Measurements from ENCODE around the gene SRSF6. TPM values are rescaled to one million over a fixed set of nuclear protein-coding genes. Genes with fewer than 3 reads are reported as not detected.

SRSF6 gene
- total and polyA plus RNA-seq, 2 experiments from 2014 or later = 31.0 to 90.7 TPM

- Histone ChIP-seq H3K9me3 (ENCODE audit: low read depth) (no peaks in the 10 kb centered on the region), H4K20me1 (ENCODE audit: insufficient read depth, poor library complexity, severe bottlenecking) (no peaks in the 10 kb centered on the region), H3K27me3 (peaks cover under 1% of the 10 kb centered on the region), H3K36me3 (replicated peaks; ENCODE audit: insufficient read depth, low read depth) (no peaks in the 10 kb centered on the region), H3K9me2 (replicated peaks; ENCODE audit: insufficient read depth) (no peaks in the 10 kb centered on the region), H3K4me3 (no peak overlapping the region), H3K27ac (no peak overlapping the region), H3K79me2 (no peaks in the 10 kb centered on the region), H3K4me1 (ENCODE audit: insufficient read depth) (peaks cover 5% of the 10 kb centered on the region), H3K4me2 (no peak overlapping the region), H2AFZ (no peak overlapping the region)
- WGBS (ENCODE audit: low lambda C conversion rate, missing lambda C conversion rate) = 94% methylated on average over 1 of the region's 1 CpG
- TF ChIP-seq EZH2phosphoT487 (IDR thresholded peaks at IDR 0.05; ENCODE audit: low read depth, severe bottlenecking, unreplicated experiment) (no peak), EZH2 (IDR thresholded peaks at IDR 0.05; ENCODE audit: borderline replicate concordance) (no peak), CTCF (IDR thresholded peaks at IDR 0.05; ENCODE audit: poor library complexity) (no peak)
- DNase-seq (ENCODE audit: low spot score) = no peak
Measured at GRCh38 chr20:43511879-43512278, 54.2 kb downstream of the SRSF6 start.

- no peaks in the 10 kb centered on the region for H3K36me3 ChIP-seq (replicated peaks; ENCODE audit: insufficient read depth, low read depth)
Measured at GRCh38 chr20:43513372-43513930, 55.8 kb downstream of the SRSF6 start.

More at GRCh38 chr20:43513372-43513930, 55.8 kb downstream of the SRSF6 start:
- no peaks in the 10 kb centered on the region for H3K9me2 ChIP-seq (replicated peaks; ENCODE audit: insufficient read depth)
- TF ChIP-seq EZH2 (IDR thresholded peaks at IDR 0.05; ENCODE audit: borderline replicate concordance) (no peak), EZH2phosphoT487 (IDR thresholded peaks at IDR 0.05; ENCODE audit: low read depth, severe bottlenecking, unreplicated experiment) (no peak), CTCF (IDR thresholded peaks at IDR 0.05; ENCODE audit: poor library complexity) (no peak)
- H4K20me1 ChIP-seq (ENCODE audit: insufficient read depth, poor library complexity, severe bottlenecking) = no peaks in the 10 kb centered on the region
- peaks cover under 1% of the 10 kb centered on the region for H3K4me1 ChIP-seq (ENCODE audit: insufficient read depth)
- no peak for DNase-seq (ENCODE audit: low spot score)
- 54% methylated on average over 10 of the region's 10 CpGs for WGBS (ENCODE audit: low lambda C conversion rate, missing lambda C conversion rate)
- peak overlapping the region; percentile 23 for H2AFZ ChIP-seq
- no peaks in the 10 kb centered on the region for H3K9me3 ChIP-seq (ENCODE audit: low read depth)
- no peaks in the 10 kb centered on the region for H3K27me3 ChIP-seq
- H3K4me2 ChIP-seq = peak overlapping the region; percentile 77
- H3K4me3 ChIP-seq = no peak overlapping the region
- peak overlapping the region; percentile 40 for H3K27ac ChIP-seq
- H3K79me2 ChIP-seq = no peaks in the 10 kb centered on the region

Small RNA genes lying within 50 kb of the gene (small RNA-seq; reads per million reads assigned to genes)
- gene RF00019 (not detected), gene RNU6-1251P (not detected)

Other genes starting within 250 kb of the SRSF6 start
- gene L3MBTL1, start 49.8 kb downstream of the SRSF6 start, total RNA-seq = 6.2 and 7.9 TPM in 2 replicates
- gene L3MBTL1, start 49.8 kb downstream of the SRSF6 start, polyA plus RNA-seq = 7.5 and 14.6 TPM in 2 replicates
- 20.6 and 21.2 TPM in 2 replicates for gene SGK2, start 101.1 kb downstream of the SRSF6 start, total RNA-seq
- 8.8 and 12.5 TPM in 2 replicates for gene SGK2, start 101.1 kb downstream of the SRSF6 start, polyA plus RNA-seq
- gene IFT52, start 133.0 kb downstream of the SRSF6 start, total RNA-seq = 38.2 and 39.8 TPM in 2 replicates
- gene IFT52, start 133.0 kb downstream of the SRSF6 start, polyA plus RNA-seq = 21.8 and 26.3 TPM in 2 replicates
- 2.4 and 3.5 TPM in 2 replicates for gene MYBL2, start 209.2 kb downstream of the SRSF6 start, total RNA-seq
- gene MYBL2, start 209.2 kb downstream of the SRSF6 start, polyA plus RNA-seq = 13.8 and 19.4 TPM in 2 replicates